ENCODE data around the gene ITGB5.

Gene ITGB5, protein sequence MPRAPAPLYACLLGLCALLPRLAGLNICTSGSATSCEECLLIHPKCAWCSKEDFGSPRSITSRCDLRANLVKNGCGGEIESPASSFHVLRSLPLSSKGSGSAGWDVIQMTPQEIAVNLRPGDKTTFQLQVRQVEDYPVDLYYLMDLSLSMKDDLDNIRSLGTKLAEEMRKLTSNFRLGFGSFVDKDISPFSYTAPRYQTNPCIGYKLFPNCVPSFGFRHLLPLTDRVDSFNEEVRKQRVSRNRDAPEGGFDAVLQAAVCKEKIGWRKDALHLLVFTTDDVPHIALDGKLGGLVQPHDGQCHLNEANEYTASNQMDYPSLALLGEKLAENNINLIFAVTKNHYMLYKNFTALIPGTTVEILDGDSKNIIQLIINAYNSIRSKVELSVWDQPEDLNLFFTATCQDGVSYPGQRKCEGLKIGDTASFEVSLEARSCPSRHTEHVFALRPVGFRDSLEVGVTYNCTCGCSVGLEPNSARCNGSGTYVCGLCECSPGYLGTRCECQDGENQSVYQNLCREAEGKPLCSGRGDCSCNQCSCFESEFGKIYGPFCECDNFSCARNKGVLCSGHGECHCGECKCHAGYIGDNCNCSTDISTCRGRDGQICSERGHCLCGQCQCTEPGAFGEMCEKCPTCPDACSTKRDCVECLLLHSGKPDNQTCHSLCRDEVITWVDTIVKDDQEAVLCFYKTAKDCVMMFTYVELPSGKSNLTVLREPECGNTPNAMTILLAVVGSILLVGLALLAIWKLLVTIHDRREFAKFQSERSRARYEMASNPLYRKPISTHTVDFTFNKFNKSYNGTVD

DNA sequence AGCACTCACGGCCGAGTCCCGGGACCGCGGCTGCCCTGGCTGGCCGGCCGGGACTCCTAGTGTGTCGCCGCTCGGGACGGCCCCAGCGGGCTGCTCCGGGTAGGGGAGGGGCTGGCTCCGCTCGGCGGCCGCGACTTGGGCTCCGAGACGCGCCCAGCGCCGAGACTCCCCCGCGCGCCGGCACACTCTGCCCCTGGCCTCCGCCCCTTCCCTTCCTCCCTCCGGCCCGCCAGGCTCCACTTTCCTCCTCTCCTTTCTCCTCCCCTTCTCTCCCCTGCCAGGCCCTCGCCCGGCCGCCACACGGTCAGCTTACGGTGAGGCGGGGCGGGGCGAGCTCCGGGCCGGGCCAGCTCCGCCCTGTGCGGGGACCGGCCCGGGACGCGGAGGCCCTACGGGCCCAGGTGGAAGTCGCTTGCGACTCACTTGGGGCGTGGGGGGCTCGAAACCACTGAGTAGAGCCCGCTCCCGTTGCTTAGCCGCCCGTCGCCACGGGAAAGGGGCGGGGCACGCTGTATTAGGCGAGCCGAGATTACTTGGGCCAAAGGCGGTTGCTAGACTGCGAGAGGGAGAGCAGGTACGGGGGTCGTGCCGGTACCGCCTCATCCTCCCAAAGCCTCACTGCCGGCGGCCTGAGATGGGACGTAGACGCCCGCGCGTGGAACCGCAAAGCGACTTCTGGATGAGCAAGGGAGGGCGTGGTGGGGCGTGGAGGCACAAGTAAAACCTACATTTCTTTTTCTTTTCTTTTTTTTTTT, at the start of gene ITGB5:
ITGB5 (minus strand) TSS at position 189 of the 755 bp plus-strand sequence. CDS start 365 bp downstream, outside the sequence.
- DNase-seq = no peak

DNA sequence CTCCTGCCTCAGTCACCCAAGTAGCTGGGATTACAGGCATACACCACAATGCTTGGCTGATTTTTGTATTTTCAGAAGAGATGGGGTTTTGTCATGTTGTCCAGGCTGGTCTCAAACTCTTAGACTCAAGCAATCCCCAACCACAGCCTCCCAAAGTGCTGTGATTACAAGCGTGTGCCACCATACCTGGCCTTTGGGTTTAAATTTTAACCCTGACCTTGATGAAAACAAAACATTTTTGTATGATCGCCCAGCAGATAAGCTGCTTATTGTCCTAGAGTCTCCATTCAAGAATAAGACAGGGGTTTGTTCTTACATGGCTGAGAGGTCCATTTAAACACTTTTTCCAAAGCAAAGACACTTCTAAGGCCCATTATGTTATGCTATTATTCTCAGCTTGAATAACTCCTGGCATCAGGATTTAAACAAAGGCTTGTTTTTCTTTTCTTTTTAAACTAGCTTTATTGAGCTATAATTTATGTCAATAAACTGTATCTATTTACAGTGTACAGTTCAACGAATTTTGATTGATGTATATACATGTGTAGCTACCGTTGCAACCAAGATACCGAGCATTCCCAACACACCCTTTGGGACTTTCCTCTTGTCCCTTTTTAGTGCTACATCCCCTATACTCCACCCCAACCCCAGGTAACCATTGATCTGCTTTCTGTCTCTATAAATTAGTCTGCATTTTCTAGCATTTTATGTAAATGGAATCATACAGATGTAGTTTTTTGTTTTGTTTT, 48.8 kb upstream of the ITGB5 start:
- no peak for DNase-seq

DNA sequence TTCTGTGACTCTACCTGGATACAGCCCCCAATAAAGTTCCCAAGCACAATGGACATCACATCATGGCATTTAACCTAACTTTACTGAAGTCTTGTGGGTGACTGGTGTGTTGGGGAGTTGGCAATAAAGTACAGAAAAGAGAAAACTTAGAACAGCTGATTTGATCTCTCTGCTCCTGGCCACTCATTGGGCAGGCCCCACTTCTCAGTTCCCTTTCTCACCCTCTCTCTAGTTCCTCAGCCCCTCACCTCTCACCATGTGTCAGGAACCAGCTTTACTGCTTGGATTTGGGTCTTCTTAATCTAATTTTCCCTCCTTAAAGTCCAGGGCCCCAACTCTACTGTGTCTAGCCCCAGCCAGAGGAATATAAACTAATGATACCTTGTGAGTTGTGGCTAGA, 48.1 kb upstream of the ITGB5 start:
- no peak for DNase-seq

GRCh38 chr3:124934577-124934976, 47.4 kb upstream of the ITGB5 start, which contains the start of gene MUC13:
TSS of gene MUC13 (minus strand) at chr3:124934751. CDS start at chr3:124934712, 39 bp downstream.
- DNase-seq = no peak

DNA sequence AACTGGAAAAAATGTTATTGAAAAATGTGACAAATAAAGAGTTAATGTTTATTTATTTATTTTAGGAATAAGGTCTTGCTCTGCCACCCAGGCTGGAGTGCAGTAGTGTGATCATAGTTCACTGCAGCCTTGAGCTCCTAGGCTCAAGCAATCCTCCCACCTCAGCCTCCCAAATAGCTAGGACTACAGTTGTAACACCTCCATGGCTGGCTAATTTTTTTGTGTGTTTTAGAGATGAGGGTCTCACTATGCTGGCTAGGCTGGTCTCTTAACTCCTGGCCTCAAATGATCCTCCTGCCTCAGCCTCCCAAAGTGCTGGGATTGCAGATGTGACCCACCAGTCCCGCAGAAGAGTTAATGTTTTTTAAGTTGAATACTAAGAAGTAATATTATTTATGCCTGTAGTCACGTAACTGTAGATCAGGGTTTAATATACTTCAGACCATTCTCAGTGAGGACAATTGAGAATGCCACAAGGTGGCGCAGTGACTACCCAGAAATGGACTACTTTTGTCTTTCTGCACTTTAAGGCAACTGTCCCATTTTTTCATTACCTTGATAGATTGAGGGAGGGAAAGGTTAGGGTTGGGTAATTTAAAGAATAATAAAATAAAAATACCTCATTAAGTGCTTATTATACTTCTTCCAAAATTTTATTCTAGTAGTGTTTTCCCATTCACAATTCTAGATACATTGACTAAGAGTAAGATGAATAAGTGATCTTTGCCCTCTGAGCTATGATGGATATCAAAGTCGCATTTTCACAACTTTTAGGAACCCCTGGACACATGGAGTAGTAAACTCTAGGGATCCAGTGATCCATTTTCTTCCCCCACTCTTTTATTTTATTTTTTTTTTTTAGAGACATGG, 41.4 kb upstream of the ITGB5 start:
- no peak for DNase-seq

- DNase-seq = no peak
Measured at GRCh38 chr3:124927574-124928045, 40.4 kb upstream of the ITGB5 start.

- no peak for DNase-seq
Measured at GRCh38 chr3:124926426-124927101, 39.4 kb upstream of the ITGB5 start.

DNA sequence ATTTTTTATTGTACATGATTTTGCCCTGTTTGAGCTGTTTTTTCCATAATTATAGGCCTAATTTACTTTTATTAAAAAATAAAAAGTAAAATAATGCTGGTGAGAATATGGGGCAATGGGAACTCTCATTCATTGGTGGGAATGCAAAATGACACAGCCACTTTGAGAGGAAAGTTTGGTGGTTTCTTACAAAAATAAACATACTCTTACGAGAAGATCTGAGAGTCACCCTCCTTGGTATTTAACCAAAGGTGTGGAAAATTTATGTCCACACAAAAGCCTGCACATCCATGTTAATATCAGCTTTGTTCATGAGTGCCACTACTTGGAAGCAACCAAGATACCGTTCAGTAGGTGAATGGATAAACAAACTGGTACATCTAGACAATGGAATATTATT, 37.6 kb upstream of the ITGB5 start:
- no peak for DNase-seq

GRCh38 chr3:124923833-124924232, 36.7 kb upstream of the ITGB5 start:
- DNase-seq = no peak

DNA sequence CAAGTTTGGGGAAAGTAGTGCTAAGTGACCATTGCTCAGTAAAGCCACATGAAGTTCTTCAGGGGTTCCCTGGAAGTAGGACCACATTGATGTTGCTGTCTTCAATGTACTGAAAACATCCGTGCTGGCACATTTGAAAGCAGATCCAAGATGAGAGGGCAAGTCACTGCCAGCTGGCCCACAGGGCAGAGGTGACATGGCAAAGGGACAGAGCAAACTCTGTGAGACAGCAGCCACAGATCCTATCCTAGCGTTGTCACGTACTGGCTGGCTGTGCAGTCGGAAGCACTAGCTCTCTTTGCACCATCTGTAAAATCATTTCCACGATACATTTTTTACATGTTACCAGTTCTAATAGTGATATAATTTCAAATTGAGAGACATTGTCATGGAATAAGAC, 33.6 kb upstream of the ITGB5 start:
- no peak for DNase-seq

- no peak for DNase-seq
Measured at GRCh38 chr3:124919756-124920155, 32.6 kb upstream of the ITGB5 start.

DNA sequence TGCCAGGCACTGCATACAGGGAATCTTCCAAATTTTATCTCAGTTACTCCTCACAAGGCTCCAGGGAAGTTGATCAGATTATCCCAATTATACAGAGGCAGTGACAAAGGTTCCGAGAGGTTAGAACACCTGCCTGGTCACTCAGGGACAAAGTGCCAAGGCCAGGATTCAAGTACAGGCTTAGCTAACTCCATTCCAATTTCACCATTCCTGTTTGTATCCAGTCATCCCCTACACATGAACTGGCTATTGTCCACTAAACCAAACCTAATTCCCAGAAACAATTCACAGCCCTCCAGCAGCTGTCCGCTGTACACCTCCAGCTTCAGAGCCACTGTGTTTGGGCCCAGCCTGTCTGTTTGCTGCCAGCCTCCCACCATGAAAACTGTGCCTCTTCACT, 31.4 kb upstream of the ITGB5 start:
- DNase-seq = no peak

GRCh38 chr3:124916837-124917409, 29.8 kb upstream of the ITGB5 start:
- no peak for DNase-seq

DNA sequence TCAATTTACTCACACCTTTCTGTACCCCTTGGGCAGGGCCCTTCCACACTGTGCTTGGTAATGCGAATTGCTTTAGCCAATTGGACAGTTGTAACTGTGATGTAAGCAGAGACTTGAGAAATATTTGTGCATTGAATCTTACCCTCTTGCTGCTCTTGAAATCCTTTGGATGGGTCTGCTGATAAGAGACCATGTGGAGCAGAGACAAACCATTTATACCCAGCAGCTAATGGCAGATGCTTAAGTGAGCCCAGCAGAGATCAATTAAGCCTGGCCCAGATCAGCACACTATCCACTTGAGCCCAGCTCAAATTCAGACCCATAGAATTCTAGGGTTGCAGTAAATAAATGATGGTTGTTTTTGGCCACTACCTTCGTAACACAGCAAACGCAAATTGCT, 28.1 kb upstream of the ITGB5 start:
- DNase-seq = no peak

DNA sequence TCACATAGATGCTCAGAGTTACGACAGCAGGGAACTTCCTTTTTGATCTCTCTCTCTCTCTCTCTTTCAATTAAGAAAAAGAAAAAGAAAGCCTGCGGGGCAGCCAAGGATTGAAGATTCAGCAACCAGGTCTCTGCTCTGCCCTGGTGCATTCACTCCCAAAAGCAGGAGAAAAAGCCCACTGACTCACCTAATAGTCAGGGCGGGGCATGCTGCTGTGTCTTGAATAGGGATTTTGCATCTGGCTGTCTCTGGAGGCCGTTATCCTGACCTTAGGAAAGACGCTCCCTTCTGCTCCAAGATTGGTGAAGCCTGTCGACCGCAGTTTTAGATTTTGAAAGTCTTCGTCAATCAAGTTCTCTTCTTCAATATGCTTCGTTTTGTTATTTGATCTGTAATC, 20.8 kb upstream of the ITGB5 start:
- no peak for DNase-seq

DNA sequence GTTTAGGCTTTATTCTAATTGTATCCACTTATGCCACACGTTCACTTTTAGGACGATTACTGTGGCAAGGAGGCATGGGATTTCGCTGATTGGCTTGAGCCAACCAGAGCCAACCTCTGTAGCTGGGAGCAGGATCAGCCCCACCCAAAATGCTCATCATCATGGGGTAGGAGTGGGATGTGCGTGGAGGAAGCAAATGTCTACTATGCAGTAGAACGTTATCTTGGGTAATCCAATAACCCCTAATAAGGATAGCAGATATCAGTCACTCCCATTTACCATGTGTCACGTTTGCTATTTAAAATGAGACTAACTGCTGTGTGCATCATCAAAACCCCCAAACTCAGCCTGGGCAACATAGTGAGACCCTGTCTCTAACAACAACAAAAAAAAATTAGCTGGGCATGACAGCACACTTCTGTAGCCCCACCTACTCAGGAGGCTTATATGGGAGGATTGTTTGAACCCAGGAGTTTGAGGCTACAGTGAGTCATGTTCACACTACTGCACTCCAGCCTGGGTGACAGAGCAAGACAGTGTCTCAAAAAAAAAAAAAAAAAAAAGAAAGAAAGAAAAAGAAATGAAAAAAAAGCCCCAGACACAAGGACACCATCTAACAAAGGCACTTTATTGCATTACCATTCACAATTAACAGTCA, 17.8 kb upstream of the ITGB5 start:
- DNase-seq = no peak

- no peak for DNase-seq
Measured at GRCh38 chr3:124903896-124904834, 17.0 kb upstream of the ITGB5 start.

GRCh38 chr3:124896824-124897526, 9.8 kb upstream of the ITGB5 start:
- DNase-seq = no peak
